SU-DHL-6 (cell line): ENCODE measurements around the gene AQP10.
"Not testable (repeated sequence)": the region's sequence is repeated elsewhere in the genome, so short reads cannot be mapped to it uniquely, and the experiment has no call there.

Source experiments
- H2AFZ ChIP-seq: fragments of 200-600 bp; sonication (generic); 2 replicates; pipeline ENCODE4 v1.6.1; 2014; ENCODE audit warnings: low read depth, mild to moderate bottlenecking, moderate library complexity, mixed read lengths, antibody characterized with exemption, low read length; ENCODE audit not compliant: severe bottlenecking
- H3F3A ChIP-seq: fragments of 200-600 bp; shearing (Covaris generic); 2 replicates; pipeline ENCODE4 v1.6.0; 2016; ENCODE audit warnings: antibody characterized with exemption, mild to moderate bottlenecking; ENCODE audit not compliant: insufficient read depth
- H3K27ac ChIP-seq: fragments of 200-600 bp; sonication (generic); 2 replicates; pipeline ENCODE4 v1.5.1; 2016; ENCODE audit warnings: low read depth, mild to moderate bottlenecking, low read length, moderate library complexity, mixed read lengths
- H3K27me3 ChIP-seq: fragments of 200-600 bp; sonication (generic), shearing (Covaris generic); 2 replicates; pipeline ENCODE4 v1.6.0; 2014; ENCODE audit warnings: mild to moderate bottlenecking, low read length
- H3K36me3 ChIP-seq: fragments of 200-600 bp; sonication (generic); 2 replicates; pipeline ENCODE4 v1.6.1; 2014; ENCODE audit warnings: mild to moderate bottlenecking, low read length, mixed read lengths
- H3K4me2 ChIP-seq: fragments of 300-600, 200-600 bp; shearing (Covaris generic), sonication (generic); 2 replicates; pipeline ENCODE4 v1.6.0; 2014; ENCODE audit warnings: low read length, low read depth, mild to moderate bottlenecking; ENCODE audit not compliant: poor library complexity, severe bottlenecking
- H3K4me3 ChIP-seq: fragments of 200-600 bp; sonication (generic); 2 replicates; pipeline ENCODE4 v1.5.1; 2014; ENCODE audit warnings: antibody characterized with exemption, low read length, mild to moderate bottlenecking, mixed read lengths; ENCODE audit not compliant: insufficient read depth, poor library complexity, severe bottlenecking
- H3K79me2 ChIP-seq: fragments of 200-600 bp; sonication (generic); 2 replicates; pipeline ENCODE4 v1.6.1; 2014; ENCODE audit warnings: mild to moderate bottlenecking, low read length, moderate library complexity; ENCODE audit not compliant: insufficient read depth
- H3K9ac ChIP-seq: fragments of 200-600 bp; sonication (generic); 2 replicates; pipeline ENCODE4 v1.7.0; 2014; ENCODE audit warnings: mild to moderate bottlenecking, low read length
- H3K9me2 ChIP-seq: fragments of 200-600 bp; sonication (generic); replicated peaks from 2 replicates; pipeline ENCODE4 v1.6.1; 2014; ENCODE audit warnings: low read length; ENCODE audit not compliant: insufficient read depth
- H3K9me3 ChIP-seq: fragments of 200-600 bp; sonication (generic); 2 replicates; pipeline ENCODE4 v1.6.1; 2014; ENCODE audit warnings: low read length, mixed read lengths; ENCODE audit not compliant: insufficient read depth
- H4K20me1 ChIP-seq: fragments of 200-600 bp; sonication (generic); 2 replicates; pipeline ENCODE4 v1.6.1; 2014; ENCODE audit warnings: low read depth, mild to moderate bottlenecking, antibody characterized with exemption, low read length, moderate library complexity, mixed read lengths
- CTCF ChIP-seq: fragments of 200-600 bp; sonication (generic); IDR thresholded peaks from one replicate; pipeline ENCODE4 v1.5.1; 2017; ENCODE audit warnings: antibody characterized with exemption, mild to moderate bottlenecking, low read length, moderate library complexity; ENCODE audit not compliant: insufficient read depth, poor library complexity, severe bottlenecking
- EZH2phosphoT487 ChIP-seq: fragments of 200-600 bp; sonication (generic), shearing (Covaris generic); conservative IDR thresholded peaks from 2 replicates; pipeline ENCODE4 v1.6.1; 2018; ENCODE audit warnings: mild to moderate bottlenecking, antibody characterized with exemption, low read length, moderate library complexity, mixed read lengths

AQP10 gene

GRCh38 chr1:154316704-154317103, 4.2 kb upstream of the AQP10 start:
- no peaks in the 10 kb centered on the region for H3F3A ChIP-seq
- no peaks in the 10 kb centered on the region for H3K9me2 ChIP-seq
- no peak overlapping the region for H3K4me2 ChIP-seq
- H3K4me3 ChIP-seq: no peak overlapping the region
- H3K9ac ChIP-seq: no peak overlapping the region
- H3K79me2 ChIP-seq: no peaks in the 10 kb centered on the region
- no peaks in the 10 kb centered on the region for H4K20me1 ChIP-seq
- no peak for TF ChIP-seq CTCF
- no peak for TF ChIP-seq EZH2phosphoT487
- peaks cover 17% of the 10 kb centered on the region for H3K9me3 ChIP-seq
- H3K27ac ChIP-seq: no peak overlapping the region
- no peaks in the 10 kb centered on the region for H3K27me3 ChIP-seq
- no peaks in the 10 kb centered on the region for H3K36me3 ChIP-seq
- no peak overlapping the region for H2AFZ ChIP-seq

- no peaks in the 10 kb centered on the region for H3F3A ChIP-seq
- H3K27me3 ChIP-seq: no peaks in the 10 kb centered on the region
- no peaks in the 10 kb centered on the region for H3K36me3 ChIP-seq
- no peak overlapping the region for H2AFZ ChIP-seq
- no peaks in the 10 kb centered on the region for H4K20me1 ChIP-seq
- H3K9me3 ChIP-seq: peaks cover 17% of the 10 kb centered on the region
- H3K27ac ChIP-seq: no peak overlapping the region
- no peaks in the 10 kb centered on the region for H3K9me2 ChIP-seq
- no peak overlapping the region for H3K9ac ChIP-seq
- TF ChIP-seq CTCF: no peak
- TF ChIP-seq EZH2phosphoT487: no peak
- no peak overlapping the region for H3K4me2 ChIP-seq
- H3K79me2 ChIP-seq: no peaks in the 10 kb centered on the region
- no peak overlapping the region for H3K4me3 ChIP-seq
Observed at GRCh38 chr1:154318386-154318785, 2.5 kb upstream of the AQP10 start.

GRCh38 chr1:154321609-154321934, 679 bp downstream of the AQP10 start:
- not testable (repeated sequence) for H3K9ac ChIP-seq, H3K36me3 ChIP-seq, H3K27ac ChIP-seq, H3K4me2 ChIP-seq, H3K27me3 ChIP-seq, H3K4me3 ChIP-seq, H4K20me1 ChIP-seq, H3K9me2 ChIP-seq, H2AFZ ChIP-seq, H3F3A ChIP-seq, H3K79me2 ChIP-seq
- H3K9me3 ChIP-seq: peaks cover 11% of the 10 kb centered on the region; the same call in 1 of the 2 replicates

- H3K27me3 ChIP-seq: no peaks in the 10 kb centered on the region
- H3K9me2 ChIP-seq: no peaks in the 10 kb centered on the region
- H3K9ac ChIP-seq: no peak overlapping the region
- H3K36me3 ChIP-seq: no peaks in the 10 kb centered on the region
- H3K27ac ChIP-seq: no peak overlapping the region
- H3F3A ChIP-seq: 0 out of 2 replicates have a peak, but pooled peaks cover 2% of the 10 kb centered on the region
- no peaks in the 10 kb centered on the region for H3K9me3 ChIP-seq
- no peaks in the 10 kb centered on the region for H3K79me2 ChIP-seq
- no peak overlapping the region for H3K4me2 ChIP-seq
- no peaks in the 10 kb centered on the region for H4K20me1 ChIP-seq
- no peak overlapping the region for H3K4me3 ChIP-seq
- no peak for TF ChIP-seq EZH2phosphoT487
- no peak for TF ChIP-seq CTCF
- no peak overlapping the region for H2AFZ ChIP-seq
Observed at GRCh38 chr1:154323493-154323892, 2.6 kb downstream of the AQP10 start.
